Colonic mucosa (tissue), 4 donors: ENCODE data around the gene MUSTN1. TPM values are rescaled to one million over a fixed set of nuclear protein-coding genes. Genes with fewer than 3 reads are reported as not detected.

Experiments used
- DNase-seq: peaks from one replicate; pipeline ENCODE4 v3.0.0-alpha.2; 2020
- H3K27ac ChIP-seq: fragments of 200-600 bp; one replicate; pipeline ENCODE4 v1.8.0; 2021
- H3K27me3 ChIP-seq: fragments of 200-600 bp; one replicate; pipeline ENCODE4 v1.8.0; 2021
- H3K36me3 ChIP-seq: fragments of 200-600 bp; one replicate; pipeline ENCODE4 v1.8.0; 2021
- H3K4me1 ChIP-seq: fragments of 200-600 bp; one replicate; pipeline ENCODE4 v1.8.0; 2021; ENCODE audit warnings: mild to moderate bottlenecking
- H3K4me3 ChIP-seq: fragments of 200-600 bp; one replicate; pipeline ENCODE4 v1.8.0; 2021
- H3K9ac ChIP-seq, 2 donors: one replicate each; pipeline ENCODE4 v1.7.0; 2013; ENCODE audit warnings: control low read depth in 2 of 2, low read depth in 2 of 2, low read length in 2 of 2
- H3K9me3 ChIP-seq: fragments of 200-600 bp; one replicate; pipeline ENCODE4 v1.8.0; 2021
- CTCF ChIP-seq: fragments of 200-600 bp; IDR thresholded peaks from one replicate; pipeline ENCODE4 v1.8.0; 2022; ENCODE audit warnings: antibody characterized with exemption, mild to moderate bottlenecking
- intact Hi-C: fragments of 100-400 bp; cut with DNase I; formaldehyde crosslinking; loops from one replicate; pipeline ENCODE4 v1.14.1; 2022
- total RNA-seq, 2 donors: library from RNA; stranded (reverse); fragmentation: NEBNext Ultra II Directional in 1 of 2; extraction: Animal tissue kit (Norgen Biotek cat#: 25700) in 1 of 2; gene quantifications; one replicate each; pipeline ENCODE4 v1.2.1, GENCODE V29; 2021
- donor health status: healthy.
- donor health status: DM: no; HTN: no; CAD: no.
- donor health status: DM: no; HTN: no; CAD: no.

Gene MUSTN1
- total RNA-seq, 2 donors from 2014 or later = 1.5 to 3.2 TPM

GRCh38 chr3:52809662-52810377 is 25.0 kb downstream of the MUSTN1 start:
- H3K4me1 ChIP-seq = no peaks in the 10 kb centered on the region
- DNase-seq = no peak
- H3K27me3 ChIP-seq = no peaks in the 10 kb centered on the region
- H3K36me3 ChIP-seq = no peaks in the 10 kb centered on the region
- no peak overlapping the region for H3K27ac ChIP-seq
- intact Hi-C loops = no loop called here
- H3K9ac ChIP-seq = no peak overlapping the region
- H3K4me3 ChIP-seq = no peak overlapping the region
- TF ChIP-seq CTCF = no peak
- H3K9me3 ChIP-seq = no peaks in the 10 kb centered on the region

GRCh38 chr3:52809149-52809548 is 25.7 kb downstream of the MUSTN1 start:
- DNase-seq = no peak
- Histone ChIP-seq H3K9ac (no peak overlapping the region), H3K27me3 (no peaks in the 10 kb centered on the region), H3K27ac (no peak overlapping the region), H3K4me3 (no peak overlapping the region), H3K4me1 (no peaks in the 10 kb centered on the region), H3K9me3 (no peaks in the 10 kb centered on the region), H3K36me3 (no peaks in the 10 kb centered on the region)
- intact Hi-C loops = no loop called here
- no peak for TF ChIP-seq CTCF

GRCh38 chr3:52805270-52806039 is 29.4 kb downstream of the MUSTN1 start:
- H3K9me3 ChIP-seq = no peaks in the 10 kb centered on the region
- no peak for DNase-seq
- no peak overlapping the region for H3K4me3 ChIP-seq
- no peaks in the 10 kb centered on the region for H3K4me1 ChIP-seq
- no peaks in the 10 kb centered on the region for H3K36me3 ChIP-seq
- intact Hi-C loops = no loop called here
- H3K27ac ChIP-seq = no peak overlapping the region
- no peaks in the 10 kb centered on the region for H3K27me3 ChIP-seq
- no peak overlapping the region for H3K9ac ChIP-seq
- TF ChIP-seq CTCF = no peak

GRCh38 chr3:52801839-52802238 is 33.0 kb downstream of the MUSTN1 start:
- no peak for TF ChIP-seq CTCF
- no peaks in the 10 kb centered on the region for H3K36me3 ChIP-seq
- H3K27me3 ChIP-seq = no peaks in the 10 kb centered on the region
- H3K27ac ChIP-seq = no peak overlapping the region
- no peaks in the 10 kb centered on the region for H3K9me3 ChIP-seq
- DNase-seq = no peak
- H3K4me3 ChIP-seq = no peak overlapping the region
- intact Hi-C loops = no loop called here
- H3K4me1 ChIP-seq = no peaks in the 10 kb centered on the region
- H3K9ac ChIP-seq = no peak overlapping the region

- H3K9me3 ChIP-seq = no peaks in the 10 kb centered on the region
- no peak overlapping the region for H3K4me3 ChIP-seq
- H3K9ac ChIP-seq = no peak overlapping the region
- no peaks in the 10 kb centered on the region for H3K36me3 ChIP-seq
- H3K4me1 ChIP-seq = no peaks in the 10 kb centered on the region
- no peak for DNase-seq
- no peak overlapping the region for H3K27ac ChIP-seq
- H3K27me3 ChIP-seq = no peaks in the 10 kb centered on the region
- intact Hi-C loops = no loop called here
- TF ChIP-seq CTCF = no peak
Measured at GRCh38 chr3:52800079-52800478, 34.7 kb downstream of the MUSTN1 start.
